NCI-H524 (cell line): Measurements from ENCODE around the gene CCNL2.
"Not testable (repeated sequence)": the region's sequence is repeated elsewhere in the genome, so short reads cannot be mapped to it uniquely, and the experiment has no call there.

Source experiments
- DNase-seq, 2 experiments: peaks; one replicate each; lab custom pipeline; 2025; lab: John Stamatoyannopoulos, UW

Gene CCNL2

DNA sequence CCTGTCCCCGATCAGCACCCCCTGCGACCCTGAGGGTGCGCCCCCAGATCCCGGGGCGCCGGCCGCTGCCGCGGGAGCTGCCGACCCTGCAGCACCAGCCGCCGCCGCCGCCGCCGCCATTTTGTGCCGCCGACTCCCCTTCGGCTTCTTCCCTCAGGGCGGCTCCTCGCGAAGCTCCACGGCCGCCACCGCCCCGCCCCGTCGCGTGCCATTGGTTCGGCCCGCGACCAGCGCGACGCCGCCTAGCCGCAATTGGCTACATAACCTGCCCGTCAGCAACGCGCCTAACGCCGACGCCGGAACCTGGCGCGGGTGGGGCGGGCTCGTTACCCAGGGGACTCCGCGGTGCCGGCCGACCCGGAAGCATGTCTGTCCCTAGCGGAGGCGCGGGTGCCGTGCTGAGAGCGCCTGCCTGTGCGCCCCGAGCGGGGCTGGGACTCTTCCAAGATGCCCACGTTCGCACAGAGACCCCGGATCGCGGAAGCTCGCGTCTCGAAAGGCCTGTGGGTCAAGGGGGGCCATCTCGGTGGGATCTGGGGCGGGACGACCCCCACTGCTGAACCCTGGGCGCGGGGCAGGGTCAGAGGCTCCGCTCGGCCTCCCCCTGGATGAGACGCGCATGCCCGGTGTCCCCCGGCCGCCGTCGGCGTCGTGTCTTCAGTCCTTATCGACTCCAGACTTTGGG is at the start of gene CCNL2:
TSS of gene CCNL2 (minus strand) at position 149 of the 685 bp plus-strand sequence. CDS start at position 120, 29 bp downstream.
- DNase-seq, result peak; percentile 90 to 95

DNA sequence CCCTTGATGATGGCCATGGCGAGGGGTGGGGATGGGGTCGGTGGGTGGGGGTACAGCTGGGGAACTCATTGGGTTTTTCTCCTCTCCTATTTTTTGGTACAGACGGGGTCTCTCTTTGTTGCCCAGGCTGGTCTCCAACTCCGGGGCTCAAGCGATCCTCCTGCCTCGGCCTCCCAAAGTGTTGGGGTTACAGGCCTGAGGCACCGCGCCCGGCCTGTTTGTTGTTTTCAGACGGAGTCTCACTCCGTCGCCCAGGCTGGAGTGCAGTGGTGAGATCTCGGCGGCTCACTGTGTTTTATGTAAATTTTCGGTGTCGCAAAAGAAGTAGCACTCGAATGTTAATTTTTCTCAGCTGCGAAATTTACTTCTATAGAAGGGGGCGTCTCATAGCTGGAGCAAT is 47.5 kb upstream of the CCNL2 start:
- DNase-seq, result not testable (repeated sequence)

DNA sequence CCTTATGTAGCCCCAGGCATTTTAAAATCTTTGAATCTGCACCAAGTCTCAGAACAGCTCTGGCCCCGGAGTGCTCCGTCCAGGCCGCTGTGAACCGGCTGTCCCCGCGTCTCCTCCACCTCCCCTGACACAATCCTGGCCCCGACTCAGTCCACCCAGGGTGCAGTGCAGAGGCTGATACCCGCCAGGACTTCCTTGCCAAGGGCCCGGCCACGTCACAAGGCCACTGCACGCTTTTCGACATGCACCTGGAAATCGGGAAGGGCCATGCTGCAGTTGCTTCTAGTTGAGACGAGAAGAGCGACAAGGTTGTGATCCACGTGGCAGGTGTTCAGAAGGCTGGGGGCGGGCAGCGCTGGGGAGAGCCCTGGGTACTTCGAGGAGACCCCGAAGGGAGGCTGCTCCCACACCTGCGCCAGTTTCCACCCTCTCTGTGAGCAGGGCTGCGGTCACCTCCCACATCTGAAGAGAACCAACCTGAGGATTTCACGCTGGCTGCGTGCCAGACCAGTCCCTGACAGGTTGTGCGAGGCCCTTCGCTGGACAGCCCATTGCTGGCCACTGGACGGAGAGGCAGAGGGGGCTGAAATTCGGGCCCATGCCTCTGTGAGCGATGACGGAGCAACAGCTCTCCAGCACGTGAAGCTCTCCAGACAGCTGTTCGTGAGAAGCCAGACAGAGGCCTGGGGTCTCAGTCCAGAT is 43.1 kb upstream of the CCNL2 start:
- DNase-seq, result no peak

DNA sequence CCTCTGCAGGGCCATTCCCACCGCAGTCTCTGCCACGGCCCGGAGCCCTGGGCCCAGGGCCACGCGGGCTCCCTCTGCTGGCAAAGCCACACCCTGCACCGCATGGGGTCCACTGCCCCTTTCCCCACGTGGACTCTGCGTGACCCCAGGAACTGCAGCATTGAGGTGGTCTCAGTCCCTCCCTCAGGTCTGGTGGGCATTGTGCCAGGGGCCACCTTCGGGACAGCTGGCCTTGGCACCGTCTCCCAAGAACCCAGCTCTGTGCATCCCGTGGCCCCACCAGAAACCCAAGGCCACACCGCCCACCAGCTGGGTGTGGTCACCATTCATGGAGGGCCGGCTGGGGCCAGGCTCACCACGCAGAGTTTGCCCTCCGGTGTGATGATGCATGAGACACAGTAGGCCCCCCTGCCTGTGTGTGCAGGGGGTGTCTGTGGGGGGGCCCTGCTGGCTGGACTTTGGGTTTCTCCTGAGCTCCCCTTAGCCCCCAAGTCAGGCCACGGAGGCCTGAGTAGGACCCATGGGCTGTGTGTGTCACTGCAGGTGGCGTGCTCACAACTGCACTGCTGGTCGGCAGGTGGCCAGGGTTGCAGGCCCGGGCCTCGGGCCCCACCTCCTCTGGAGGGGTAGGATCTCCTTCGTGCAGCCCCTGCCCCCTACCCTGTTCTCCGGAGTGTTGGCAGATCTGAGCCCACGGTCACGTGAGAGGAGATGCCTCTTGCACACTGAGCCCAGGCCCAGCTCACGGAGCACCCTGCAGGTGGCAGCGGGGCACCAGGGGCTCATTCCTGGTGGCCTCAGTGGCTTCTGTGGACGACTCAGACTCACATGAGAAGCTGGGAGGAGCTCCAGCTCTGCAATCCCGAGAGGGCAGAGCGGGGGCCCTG is 42.1 kb upstream of the CCNL2 start:
- DNase-seq, result peak in 1 of 2 experiments; percentile 50

DNA sequence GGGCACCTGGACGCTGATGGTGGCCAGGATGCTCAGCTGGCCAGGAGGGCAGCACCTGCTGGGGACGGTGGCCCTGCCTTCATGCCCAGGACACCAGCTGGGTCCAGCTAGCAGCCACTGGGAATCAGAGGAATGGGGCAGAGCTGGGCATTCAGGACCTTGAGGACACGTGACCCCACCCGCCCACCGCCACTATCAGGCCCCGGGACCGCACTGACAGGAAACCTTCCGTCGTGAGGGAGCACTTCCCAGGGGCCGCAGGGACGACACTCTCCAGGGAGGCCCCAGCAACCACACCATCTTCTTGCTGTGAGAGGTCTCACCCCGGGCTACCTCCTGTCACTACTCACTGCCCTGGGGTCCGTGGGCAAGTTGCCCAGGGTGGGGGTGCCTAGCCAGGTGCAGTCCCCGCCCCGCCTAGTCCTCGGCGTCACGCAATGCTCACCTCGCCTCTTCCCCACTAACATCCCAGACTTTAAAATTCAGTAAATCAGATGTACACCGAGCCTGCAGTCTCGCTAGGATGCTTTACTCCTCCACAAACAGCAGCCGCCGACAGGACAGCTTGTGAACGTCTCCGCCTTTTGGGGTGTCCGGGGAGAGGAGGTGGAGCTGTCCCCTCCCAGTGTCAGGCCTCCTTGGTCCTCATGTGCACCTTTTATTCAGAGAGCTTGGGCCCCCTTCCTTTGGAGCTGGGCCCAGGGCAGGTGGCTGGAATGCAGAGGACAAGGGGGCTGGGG is 41.3 kb upstream of the CCNL2 start:
- DNase-seq, result no peak

DNA sequence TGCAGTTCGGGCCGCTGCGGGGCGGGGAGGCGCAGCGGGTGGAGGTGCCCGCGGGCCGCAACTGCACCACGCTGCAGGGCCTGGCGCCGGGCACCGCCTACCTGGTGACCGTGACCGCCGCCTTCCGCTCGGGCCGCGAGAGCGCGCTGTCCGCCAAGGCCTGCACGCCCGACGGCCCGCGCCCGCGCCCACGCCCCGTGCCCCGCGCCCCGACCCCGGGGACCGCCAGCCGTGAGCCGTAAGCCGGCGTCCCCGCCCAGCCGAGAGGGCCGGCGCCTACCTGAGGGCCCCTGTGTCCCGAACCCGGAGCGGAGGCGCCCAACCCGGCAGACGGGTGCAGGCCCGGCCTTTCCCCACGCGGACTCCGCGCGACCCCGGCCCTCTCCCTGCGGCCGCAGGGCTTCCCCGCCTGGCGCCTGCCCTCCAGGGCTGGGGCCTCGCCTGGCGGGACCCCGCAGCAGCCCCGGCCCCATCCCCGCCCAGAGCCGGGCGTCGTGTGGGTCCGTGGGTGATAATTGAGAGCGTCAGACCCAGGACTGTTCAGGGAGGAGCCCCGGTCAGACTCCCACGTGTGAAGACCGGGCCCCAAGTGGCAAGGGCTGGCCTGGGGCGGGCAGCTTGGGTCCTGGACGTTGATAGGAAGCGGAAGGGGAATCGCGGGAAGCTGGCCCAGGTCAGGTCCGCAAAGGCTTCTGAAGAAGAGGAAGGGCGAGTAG is 40.6 kb upstream of the CCNL2 start:
- no peak for DNase-seq

DNA sequence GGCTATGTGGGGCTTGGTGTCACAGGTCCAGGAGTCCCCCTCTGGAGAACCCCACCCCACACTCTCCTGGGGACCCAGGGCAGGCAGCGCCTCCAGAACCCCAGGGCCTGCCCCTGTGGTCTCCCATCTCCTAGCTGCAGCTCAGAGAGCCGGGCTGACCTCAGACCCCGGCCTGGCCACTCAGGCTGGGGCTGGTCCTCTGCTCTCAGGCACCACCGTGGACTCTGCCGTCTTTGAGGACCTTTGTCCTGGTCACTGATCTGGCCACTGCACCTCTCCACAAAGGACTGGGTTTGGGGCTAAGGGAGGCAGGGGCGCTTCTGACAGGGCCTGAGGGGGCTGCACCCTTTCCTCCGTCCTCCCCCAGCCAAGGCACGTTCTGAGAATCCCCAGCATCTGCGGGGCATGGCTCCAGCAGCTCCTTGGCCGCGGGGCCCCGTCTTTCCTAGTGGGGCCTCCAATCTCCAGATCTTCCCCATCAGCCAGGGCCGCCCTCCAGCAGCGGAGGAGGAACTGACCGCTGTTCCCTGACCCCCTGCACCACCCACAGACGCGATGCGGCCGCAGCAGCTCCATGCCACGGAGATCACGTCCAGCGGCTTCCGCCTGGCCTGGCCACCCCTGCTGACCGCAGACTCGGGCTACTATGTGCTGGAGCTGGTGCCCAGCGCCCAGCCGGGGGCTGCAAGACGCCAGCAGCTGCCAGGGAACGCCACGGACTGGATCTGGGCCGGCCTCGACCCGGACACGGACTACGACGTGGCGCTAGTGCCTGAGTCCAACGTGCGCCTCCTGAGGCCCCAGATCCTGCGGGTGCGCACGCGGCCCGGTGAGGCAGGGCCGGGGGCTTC is 39.6 kb upstream of the CCNL2 start:
- DNase-seq, result no peak

DNA sequence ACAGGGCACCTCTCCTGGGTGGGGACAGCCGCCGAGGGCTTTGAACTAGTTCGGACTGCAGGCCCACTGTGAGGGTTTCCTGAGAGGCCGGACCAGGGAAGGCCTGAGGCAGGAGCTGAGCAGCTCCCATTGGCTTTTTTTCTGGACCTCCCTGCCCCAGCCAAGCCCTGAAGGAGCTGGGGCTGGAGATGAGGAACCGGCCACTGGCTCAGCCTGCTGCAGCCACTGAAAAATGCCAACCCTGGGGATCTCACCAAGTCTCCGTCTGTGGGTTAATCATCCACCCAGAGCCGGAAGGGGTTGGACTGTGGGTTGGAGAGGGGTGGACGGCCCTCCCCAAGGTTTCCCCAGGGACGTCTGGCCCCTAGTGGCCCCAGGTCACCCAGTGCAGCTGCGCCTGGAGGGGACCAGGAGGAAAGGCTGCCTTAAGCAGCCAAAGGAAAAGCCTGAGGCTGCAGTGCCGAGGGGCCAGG is 38.8 kb upstream of the CCNL2 start:
- DNase-seq, result no peak

DNA sequence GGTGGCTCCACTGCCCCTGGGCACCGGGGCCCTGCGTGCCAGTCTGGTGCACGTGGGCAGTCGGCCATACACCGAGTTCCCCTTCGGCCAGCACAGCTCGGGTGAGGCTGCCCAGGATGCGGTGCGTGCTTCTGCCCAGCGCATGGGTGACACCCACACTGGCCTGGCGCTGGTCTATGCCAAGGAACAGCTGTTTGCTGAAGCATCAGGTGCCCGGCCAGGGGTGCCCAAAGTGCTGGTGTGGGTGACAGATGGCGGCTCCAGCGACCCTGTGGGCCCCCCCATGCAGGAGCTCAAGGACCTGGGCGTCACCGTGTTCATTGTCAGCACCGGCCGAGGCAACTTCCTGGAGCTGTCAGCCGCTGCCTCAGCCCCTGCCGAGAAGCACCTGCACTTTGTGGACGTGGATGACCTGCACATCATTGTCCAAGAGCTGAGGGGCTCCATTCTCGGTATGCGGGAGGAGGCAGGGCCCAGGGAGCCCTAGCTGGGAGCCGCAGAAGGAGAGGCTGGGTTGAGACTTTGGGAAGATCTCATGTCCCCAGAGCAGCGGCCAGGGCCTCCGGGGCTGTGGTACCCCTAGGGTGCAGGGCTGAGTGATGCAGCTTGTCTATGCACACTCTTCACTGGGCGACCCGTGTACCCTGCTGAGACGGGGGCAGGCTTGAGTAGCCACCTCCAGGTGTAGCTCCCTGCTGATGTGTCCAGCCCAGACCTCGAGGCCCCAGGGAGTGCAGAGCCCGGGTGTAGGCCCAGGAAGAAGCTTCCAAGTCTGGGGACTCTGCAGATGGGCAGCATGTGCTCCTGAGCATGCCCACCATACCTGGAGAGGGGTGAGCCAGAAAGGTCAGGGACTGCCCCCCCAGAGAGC is 38.1 kb upstream of the CCNL2 start:
- peak; percentile 38 to 73 for DNase-seq

DNA sequence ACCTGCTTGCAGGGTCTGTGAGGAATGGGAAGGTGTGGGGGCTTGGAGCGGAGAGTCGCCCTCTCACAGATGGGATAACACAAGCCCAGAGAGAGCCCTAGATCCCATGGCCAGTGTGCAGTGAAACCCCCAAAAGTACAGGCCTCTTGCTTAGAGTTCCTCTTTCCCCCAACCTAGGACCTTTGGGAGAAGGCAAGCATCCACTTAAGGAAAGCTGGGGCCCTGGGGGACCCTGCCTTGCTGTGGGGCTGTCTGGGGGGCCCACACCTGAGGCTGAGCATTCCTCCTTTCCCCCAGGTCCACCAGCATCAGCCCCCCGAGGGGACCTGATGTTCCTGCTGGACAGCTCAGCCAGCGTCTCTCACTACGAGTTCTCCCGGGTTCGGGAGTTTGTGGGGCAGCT is 37.5 kb upstream of the CCNL2 start:
- no peak for DNase-seq

DNA sequence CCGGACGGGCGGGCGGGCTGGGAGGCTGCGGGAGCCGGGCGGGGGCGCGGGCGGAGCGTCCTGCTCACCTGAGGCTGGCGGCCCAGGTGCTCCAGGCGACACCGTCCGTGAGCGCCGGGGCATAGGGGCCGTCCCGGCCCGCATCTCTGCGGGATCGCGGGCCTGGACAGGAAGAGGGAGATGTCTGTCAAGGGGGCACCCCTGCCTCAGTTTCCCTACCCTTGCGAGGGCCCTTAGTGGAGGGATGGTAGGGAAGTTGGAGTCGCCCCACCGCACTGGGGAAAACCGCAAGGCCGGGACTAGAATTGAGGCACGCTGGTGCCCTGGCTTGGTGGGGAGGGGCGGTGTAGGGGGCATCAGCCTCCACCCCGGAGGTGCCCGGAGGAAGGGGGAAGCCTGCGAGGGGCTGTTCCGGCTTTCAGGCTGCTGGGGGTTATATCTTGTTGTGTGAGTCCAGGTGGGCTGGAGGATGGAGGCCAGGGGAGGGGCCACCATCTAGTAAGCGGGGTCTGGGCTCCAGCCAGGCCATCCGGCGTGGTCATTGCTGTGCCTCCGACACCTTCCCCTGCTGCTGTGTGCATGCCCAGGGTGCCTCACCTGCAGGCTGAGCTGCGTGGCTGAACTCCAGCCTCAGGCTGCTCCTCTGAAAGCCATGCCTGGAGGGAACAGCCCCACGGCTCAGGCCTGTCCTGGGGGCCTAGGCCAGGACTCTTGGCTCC is 36.9 kb upstream of the CCNL2 start:
- no peak for DNase-seq

DNA sequence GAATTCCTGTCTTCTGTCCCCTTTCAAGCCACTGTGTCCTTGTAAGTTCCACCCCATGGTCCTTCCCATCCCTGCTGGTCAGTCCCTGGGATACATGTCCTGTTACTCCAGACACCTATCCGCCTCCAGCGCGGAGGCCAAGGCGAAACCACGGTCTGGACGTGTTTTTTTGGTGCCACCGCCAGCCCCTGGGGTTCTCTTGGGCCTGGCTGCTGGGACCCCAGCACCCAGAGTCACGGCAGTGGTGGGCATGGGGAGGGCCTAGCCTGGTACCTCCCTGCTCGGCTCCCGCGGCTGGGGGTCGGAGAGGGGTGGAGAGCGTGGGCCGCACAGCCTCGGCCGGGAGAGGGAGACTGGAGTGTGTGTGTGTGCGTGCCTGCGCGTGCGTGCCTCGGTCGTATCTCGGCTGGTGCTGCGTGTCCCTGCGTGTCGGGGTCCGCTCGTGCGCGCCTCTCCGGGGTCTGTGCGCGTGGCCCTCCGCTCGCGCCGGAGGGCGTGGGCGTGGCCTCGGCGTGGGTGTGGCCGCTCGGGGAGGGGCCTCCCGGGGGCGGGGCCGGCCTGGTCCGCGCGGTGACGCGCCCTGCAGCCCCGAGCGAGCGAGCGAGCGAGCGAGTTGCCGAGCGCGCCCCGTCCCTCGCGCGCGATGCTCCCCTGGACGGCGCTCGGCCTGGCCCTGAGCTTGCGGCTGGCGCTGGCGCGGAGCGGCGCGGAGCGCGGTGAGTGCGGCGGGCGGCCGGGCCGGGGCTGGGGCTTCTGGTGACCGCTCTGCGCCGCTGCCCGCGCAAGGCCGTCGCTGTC is 36.2 kb upstream of the CCNL2 start, which contains the start of gene VWA1:
TSS of gene VWA1 (plus strand) at position 585 of the 798 bp plus-strand sequence. CDS start at position 644, 59 bp downstream.
- DNase-seq, result peak in 1 of 2 experiments; percentile 28

DNA sequence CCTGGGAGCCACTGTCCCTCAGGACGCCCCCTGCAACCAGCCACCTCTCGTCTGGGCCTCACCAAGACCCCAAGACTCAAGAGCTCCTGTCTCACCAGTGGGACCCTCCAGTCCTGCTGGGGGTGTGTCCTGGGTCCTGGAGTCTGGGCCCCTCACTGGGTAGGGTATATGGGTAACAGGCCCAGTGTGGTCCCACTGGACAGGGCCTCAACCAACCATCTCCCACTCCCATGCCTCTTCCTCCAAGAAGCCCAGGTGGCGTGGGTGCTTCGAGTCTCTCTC is 35.6 kb upstream of the CCNL2 start:
- no peak for DNase-seq

DNA sequence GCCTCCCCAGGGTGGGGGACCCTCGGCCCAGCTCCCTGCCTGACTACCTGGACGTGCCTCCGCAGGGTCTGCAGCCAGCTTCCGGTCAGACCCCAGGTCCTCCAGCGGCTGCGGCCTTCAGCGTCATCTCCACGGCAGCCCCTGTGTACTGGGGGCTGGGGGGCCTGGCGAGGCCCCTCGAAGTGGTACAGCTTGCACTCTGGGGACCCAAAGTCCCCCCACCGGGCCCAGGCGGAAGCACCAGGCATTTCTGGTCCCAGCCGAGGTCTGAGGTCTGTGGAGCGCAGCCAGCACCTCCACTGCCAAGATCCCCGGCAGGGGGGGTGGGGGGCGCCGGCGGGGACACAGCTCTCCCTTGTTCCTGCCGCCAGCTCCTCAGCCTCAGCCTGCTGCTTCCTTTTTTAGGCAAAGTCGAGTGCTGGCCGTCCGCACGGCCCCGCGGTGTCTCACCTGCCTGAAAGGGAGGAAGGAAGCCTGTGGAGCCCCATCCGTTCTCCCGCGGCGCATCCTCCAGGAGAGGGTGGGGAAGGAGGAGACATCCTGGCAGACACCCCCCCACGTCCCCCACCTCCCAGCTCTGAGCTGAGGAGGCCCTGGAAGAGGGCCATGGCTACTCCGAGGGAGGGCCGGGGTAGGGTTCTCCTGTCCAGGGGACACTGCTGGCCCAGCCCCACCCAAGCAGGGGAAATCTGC is 35.1 kb upstream of the CCNL2 start:
- no peak for DNase-seq

DNA sequence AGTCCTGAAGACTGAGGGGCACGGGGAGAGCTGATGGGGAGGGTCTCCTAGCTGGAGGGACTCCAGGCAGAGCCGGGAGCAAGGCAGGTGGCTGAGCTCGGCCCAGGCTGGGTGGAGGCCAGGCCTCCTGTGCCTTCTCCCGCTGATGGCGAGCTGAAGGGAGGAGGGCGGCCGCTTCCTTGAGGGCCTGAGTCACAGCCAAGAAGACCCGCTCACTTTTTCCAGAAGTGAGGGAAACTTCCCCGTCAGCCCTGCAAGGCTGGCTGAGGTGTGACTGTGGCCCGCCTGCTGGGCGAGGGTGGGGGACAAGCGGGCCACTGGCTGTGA is 34.6 kb upstream of the CCNL2 start:
- peak in 1 of 2 experiments; percentile 20 for DNase-seq

DNA sequence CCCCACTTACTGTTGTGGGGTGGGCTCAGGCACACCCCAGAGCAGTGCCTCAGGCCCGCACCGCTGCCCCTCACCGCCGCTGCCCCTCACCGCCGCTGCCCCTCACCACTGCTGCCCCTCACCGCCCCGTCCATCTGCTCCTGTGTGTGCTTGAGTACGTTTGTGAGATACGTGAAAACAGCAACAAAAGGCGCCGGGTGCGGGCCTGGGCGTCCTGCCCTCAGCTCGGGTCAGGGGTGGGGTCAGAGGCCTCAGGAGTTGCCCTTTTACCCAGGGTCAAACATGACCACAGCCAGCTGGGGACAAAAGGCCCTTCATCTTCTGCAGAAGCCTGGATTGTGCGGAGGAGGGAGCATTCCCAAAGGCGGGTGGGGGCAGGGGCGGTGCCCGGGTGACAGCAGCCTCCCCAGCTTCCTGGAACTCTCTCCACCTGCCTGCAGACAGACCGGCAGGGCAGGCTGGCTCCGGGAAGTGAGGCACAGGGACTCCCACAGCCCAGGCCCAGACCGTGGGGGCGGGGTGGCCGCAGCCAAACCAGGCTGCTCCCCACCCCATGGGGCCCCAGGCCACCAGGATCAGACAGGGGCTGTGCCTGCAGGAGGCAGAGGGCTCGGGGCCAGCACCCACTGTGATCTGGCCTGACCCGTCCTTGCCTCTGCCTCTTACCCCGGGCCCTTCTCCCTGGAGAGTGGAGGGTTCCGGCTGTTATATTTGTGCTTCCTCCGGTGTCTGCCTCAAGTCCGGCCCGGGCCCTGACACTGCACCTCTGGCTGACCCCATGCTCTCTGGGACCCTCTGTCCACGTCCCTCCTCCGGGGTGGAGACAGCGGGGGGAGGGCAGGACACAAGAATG is 34.0 kb upstream of the CCNL2 start:
- DNase-seq, result peak; percentile 42 to 62
